ENCODE data around the gene DCST2.

- TF ChIP-seq, protein P1, sequence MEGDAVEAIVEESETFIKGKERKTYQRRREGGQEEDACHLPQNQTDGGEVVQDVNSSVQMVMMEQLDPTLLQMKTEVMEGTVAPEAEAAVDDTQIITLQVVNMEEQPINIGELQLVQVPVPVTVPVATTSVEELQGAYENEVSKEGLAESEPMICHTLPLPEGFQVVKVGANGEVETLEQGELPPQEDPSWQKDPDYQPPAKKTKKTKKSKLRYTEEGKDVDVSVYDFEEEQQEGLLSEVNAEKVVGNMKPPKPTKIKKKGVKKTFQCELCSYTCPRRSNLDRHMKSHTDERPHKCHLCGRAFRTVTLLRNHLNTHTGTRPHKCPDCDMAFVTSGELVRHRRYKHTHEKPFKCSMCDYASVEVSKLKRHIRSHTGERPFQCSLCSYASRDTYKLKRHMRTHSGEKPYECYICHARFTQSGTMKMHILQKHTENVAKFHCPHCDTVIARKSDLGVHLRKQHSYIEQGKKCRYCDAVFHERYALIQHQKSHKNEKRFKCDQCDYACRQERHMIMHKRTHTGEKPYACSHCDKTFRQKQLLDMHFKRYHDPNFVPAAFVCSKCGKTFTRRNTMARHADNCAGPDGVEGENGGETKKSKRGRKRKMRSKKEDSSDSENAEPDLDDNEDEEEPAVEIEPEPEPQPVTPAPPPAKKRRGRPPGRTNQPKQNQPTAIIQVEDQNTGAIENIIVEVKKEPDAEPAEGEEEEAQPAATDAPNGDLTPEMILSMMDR (conservative IDR thresholded peaks at IDR 0.05; ENCODE audit: low read length) = no peak
- TF ChIP-seq EZH2phosphoT487 (IDR thresholded peaks at IDR 0.05; ENCODE audit: borderline replicate concordance) = no peak
These were observed 17.9 kb downstream of the DCST2 start for GRCh38 chr1:155015527-155016230.
